ENCODE results near the gene TXLNG. TPM values are rescaled to one million over a fixed set of nuclear protein-coding genes. Genes with fewer than 3 reads are reported as not detected.

Gene TXLNG
- total and polyA plus RNA-seq, 2 of the 13 experiments (the other 11 are each of a cell fraction or from before 2014, with no cell fraction given): 13.1 to 15.5 TPM

DNA sequence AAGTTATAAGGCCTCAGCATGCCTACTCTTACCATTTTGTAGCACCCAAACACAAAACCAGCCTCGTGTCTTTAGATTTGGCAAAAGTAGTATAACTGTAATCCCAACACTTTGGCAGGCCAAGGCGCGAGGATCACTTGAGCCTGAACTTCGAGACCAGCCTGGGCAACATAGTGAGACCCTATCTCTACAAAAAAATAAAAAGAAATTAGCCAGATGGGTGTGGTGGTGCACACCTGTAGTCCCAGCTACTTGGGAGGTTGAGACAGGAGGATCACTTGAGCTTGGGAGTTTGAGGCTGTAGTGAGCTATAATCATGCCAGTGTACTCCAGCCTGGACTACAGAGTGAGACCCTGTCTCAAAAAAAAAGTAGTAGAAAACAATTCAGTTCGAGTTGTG, 49.2 kb upstream of the TXLNG start (continued):
- TF ChIP-seq, protein P1, sequence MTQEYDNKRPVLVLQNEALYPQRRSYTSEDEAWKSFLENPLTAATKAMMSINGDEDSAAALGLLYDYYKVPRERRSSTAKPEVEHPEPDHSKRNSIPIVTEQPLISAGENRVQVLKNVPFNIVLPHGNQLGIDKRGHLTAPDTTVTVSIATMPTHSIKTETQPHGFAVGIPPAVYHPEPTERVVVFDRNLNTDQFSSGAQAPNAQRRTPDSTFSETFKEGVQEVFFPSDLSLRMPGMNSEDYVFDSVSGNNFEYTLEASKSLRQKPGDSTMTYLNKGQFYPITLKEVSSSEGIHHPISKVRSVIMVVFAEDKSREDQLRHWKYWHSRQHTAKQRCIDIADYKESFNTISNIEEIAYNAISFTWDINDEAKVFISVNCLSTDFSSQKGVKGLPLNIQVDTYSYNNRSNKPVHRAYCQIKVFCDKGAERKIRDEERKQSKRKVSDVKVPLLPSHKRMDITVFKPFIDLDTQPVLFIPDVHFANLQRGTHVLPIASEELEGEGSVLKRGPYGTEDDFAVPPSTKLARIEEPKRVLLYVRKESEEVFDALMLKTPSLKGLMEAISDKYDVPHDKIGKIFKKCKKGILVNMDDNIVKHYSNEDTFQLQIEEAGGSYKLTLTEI (CRISPR knock-in tag; conservative IDR thresholded peaks at IDR 0.05): no peak
- TF ChIP-seq HOXA5 (CRISPR knock-in tag; IDR thresholded peaks at IDR 0.05): no peak
- no peak for TF ChIP-seq ZSCAN22 (CRISPR knock-in tag; IDR thresholded peaks at IDR 0.05)
- TF ChIP-seq PRMT3 (CRISPR knock-in tag; IDR thresholded peaks at IDR 0.05; ENCODE audit: borderline replicate concordance, low read depth): no peak
- TF ChIP-seq HDAC6 (IDR thresholded peaks at IDR 0.05; ENCODE audit: low read depth, low read length): no peak
- TF ChIP-seq ARNT2 (CRISPR knock-in tag; IDR thresholded peaks at IDR 0.05; ENCODE audit: low read depth): no peak
- TF ChIP-seq, protein P2, sequence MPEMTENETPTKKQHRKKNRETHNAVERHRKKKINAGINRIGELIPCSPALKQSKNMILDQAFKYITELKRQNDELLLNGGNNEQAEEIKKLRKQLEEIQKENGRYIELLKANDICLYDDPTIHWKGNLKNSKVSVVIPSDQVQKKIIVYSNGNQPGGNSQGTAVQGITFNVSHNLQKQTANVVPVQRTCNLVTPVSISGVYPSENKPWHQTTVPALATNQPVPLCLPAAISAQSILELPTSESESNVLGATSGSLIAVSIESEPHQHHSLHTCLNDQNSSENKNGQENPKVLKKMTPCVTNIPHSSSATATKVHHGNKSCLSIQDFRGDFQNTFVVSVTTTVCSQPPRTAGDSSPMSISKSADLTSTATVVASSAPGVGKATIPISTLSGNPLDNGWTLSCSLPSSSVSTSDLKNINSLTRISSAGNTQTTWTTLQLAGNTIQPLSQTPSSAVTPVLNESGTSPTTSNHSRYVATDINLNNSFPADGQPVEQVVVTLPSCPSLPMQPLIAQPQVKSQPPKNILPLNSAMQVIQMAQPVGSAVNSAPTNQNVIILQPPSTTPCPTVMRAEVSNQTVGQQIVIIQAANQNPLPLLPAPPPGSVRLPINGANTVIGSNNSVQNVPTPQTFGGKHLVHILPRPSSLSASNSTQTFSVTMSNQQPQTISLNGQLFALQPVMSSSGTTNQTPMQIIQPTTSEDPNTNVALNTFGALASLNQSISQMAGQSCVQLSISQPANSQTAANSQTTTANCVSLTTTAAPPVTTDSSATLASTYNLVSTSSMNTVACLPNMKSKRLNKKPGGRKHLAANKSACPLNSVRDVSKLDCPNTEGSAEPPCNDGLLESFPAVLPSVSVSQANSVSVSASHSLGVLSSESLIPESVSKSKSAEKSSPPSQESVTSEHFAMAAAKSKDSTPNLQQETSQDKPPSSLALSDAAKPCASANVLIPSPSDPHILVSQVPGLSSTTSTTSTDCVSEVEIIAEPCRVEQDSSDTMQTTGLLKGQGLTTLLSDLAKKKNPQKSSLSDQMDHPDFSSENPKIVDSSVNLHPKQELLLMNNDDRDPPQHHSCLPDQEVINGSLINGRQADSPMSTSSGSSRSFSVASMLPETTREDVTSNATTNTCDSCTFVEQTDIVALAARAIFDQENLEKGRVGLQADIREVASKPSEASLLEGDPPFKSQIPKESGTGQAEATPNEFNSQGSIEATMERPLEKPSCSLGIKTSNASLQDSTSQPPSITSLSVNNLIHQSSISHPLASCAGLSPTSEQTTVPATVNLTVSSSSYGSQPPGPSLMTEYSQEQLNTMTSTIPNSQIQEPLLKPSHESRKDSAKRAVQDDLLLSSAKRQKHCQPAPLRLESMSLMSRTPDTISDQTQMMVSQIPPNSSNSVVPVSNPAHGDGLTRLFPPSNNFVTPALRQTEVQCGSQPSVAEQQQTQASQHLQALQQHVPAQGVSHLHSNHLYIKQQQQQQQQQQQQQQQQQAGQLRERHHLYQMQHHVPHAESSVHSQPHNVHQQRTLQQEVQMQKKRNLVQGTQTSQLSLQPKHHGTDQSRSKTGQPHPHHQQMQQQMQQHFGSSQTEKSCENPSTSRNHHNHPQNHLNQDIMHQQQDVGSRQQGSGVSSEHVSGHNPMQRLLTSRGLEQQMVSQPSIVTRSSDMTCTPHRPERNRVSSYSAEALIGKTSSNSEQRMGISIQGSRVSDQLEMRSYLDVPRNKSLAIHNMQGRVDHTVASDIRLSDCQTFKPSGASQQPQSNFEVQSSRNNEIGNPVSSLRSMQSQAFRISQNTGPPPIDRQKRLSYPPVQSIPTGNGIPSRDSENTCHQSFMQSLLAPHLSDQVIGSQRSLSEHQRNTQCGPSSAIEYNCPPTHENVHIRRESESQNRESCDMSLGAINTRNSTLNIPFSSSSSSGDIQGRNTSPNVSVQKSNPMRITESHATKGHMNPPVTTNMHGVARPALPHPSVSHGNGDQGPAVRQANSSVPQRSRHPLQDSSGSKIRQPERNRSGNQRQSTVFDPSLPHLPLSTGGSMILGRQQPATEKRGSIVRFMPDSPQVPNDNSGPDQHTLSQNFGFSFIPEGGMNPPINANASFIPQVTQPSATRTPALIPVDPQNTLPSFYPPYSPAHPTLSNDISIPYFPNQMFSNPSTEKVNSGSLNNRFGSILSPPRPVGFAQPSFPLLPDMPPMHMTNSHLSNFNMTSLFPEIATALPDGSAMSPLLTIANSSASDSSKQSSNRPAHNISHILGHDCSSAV (CRISPR knock-in tag; IDR thresholded peaks at IDR 0.05; ENCODE audit: borderline replicate concordance): no peak
- no peak for TF ChIP-seq EHMT2 (IDR thresholded peaks at IDR 0.05; ENCODE audit: borderline replicate concordance, low read depth, low read length)
- TF ChIP-seq ZNF549 (CRISPR knock-in tag; IDR thresholded peaks at IDR 0.05): no peak
- no peak for TF ChIP-seq ATF7 (IDR thresholded peaks at IDR 0.05)
- TF ChIP-seq ATF7 (CRISPR knock-in tag; IDR thresholded peaks at IDR 0.05): no peak
- TF ChIP-seq, protein P3, sequence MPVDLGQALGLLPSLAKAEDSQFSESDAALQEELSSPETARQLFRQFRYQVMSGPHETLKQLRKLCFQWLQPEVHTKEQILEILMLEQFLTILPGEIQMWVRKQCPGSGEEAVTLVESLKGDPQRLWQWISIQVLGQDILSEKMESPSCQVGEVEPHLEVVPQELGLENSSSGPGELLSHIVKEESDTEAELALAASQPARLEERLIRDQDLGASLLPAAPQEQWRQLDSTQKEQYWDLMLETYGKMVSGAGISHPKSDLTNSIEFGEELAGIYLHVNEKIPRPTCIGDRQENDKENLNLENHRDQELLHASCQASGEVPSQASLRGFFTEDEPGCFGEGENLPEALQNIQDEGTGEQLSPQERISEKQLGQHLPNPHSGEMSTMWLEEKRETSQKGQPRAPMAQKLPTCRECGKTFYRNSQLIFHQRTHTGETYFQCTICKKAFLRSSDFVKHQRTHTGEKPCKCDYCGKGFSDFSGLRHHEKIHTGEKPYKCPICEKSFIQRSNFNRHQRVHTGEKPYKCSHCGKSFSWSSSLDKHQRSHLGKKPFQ (CRISPR knock-in tag; IDR thresholded peaks at IDR 0.05; ENCODE audit: insufficient replicate concordance): no peak
- TF ChIP-seq, protein P4, sequence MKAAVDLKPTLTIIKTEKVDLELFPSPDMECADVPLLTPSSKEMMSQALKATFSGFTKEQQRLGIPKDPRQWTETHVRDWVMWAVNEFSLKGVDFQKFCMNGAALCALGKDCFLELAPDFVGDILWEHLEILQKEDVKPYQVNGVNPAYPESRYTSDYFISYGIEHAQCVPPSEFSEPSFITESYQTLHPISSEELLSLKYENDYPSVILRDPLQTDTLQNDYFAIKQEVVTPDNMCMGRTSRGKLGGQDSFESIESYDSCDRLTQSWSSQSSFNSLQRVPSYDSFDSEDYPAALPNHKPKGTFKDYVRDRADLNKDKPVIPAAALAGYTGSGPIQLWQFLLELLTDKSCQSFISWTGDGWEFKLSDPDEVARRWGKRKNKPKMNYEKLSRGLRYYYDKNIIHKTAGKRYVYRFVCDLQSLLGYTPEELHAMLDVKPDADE (CRISPR knock-in tag; IDR thresholded peaks at IDR 0.05): no peak
- TF ChIP-seq EP300 (IDR thresholded peaks at IDR 0.05; ENCODE audit: low read depth in 2 of 2, low read length in 2 of 2): no peak
- TF ChIP-seq EP300 (CRISPR knock-in tag; IDR thresholded peaks at IDR 0.05; ENCODE audit: borderline replicate concordance): no peak
